Activated naive CD4-positive, alpha-beta T cell treated with anti-CD3 and anti-CD28 coated beads, Interleukin-2, amount 50 U/mL, for 72 hours (primary cell): Measurements from ENCODE around the gene SBK2. TPM values are rescaled to one million over a fixed set of nuclear protein-coding genes. Genes with fewer than 3 reads are reported as not detected.
A peak's percentile ranks its signal among the peaks of the same experiment; 100 is the strongest.
"Not testable (repeated sequence)": the region's sequence is repeated elsewhere in the genome, so short reads cannot be mapped to it uniquely, and the experiment has no call there.

Source experiments
- ATAC-seq, 2 donors: fragments of 150-1000 bp; cut with Tn5 transposase; 2 replicates each; pipeline ENCODE4 v1.10.0; 2021; ENCODE audit warnings: mild to moderate bottlenecking in 2 of 2, moderate library complexity in 2 of 2
- DNase-seq, 2 donors: peaks; one replicate each; pipeline ENCODE4 v3.0.0; 2021 to 2022; ENCODE audit warnings: low spot score in 2 of 2
- H3K27ac Mint-ChIP-seq, 2 donors: one replicate each; pipeline ENCODE4 v1.8.0; 2022; ENCODE audit warnings: mild to moderate bottlenecking in 2 of 2, mixed read lengths in 2 of 2
- H3K36me3 Mint-ChIP-seq, 2 donors: one replicate each; pipeline ENCODE4 v1.8.0; 2022; ENCODE audit warnings: mixed read lengths in 2 of 2
- H3K9me3 Mint-ChIP-seq, 2 donors: one replicate each; pipeline ENCODE4 v1.8.0; 2022; ENCODE audit warnings: mixed read lengths in 2 of 2
- total RNA-seq, 2 donors: library from RNA; stranded (reverse); gene quantifications; one replicate each; pipeline ENCODE4 v1.2.3, GENCODE V29; 2022

SBK2 gene
- total RNA-seq, 2 donors from 2014 or later, result not detected

- ATAC-seq (no peak), DNase-seq (no peak)
- Mint-ChIP-seq H3K36me3 (no peaks in the 10 kb centered on the region), H3K9me3 (no peaks in the 10 kb centered on the region), H3K27ac (no peak overlapping the region)
Measured at GRCh38 chr19:55497763-55498162, 39.2 kb downstream of the SBK2 start.

GRCh38 chr19:55496820-55497219, 40.1 kb downstream of the SBK2 start:
- not testable (repeated sequence) for H3K27ac Mint-ChIP-seq, H3K9me3 Mint-ChIP-seq, H3K36me3 Mint-ChIP-seq, ATAC-seq, DNase-seq

- Mint-ChIP-seq H3K27ac (peak overlapping the region in 1 of 2 donors; percentile 10), H3K36me3 (no peaks in the 10 kb centered on the region), H3K9me3 (no peaks in the 10 kb centered on the region)
- DNase-seq, result no peak
- ATAC-seq, result no peak
Measured at GRCh38 chr19:55495646-55496349, 41.1 kb downstream of the SBK2 start.

- ATAC-seq, result peak; percentile 21 to 44
- Mint-ChIP-seq H3K27ac (no peak overlapping the region), H3K9me3 (no peaks in the 10 kb centered on the region), H3K36me3 (no peaks in the 10 kb centered on the region)
- no peak for DNase-seq
Measured at GRCh38 chr19:55494172-55494761, 42.7 kb downstream of the SBK2 start.

GRCh38 chr19:55493645-55494171, 43.2 kb downstream of the SBK2 start:
- DNase-seq, result no peak
- no peaks in the 10 kb centered on the region for H3K9me3 Mint-ChIP-seq

GRCh38 chr19:55493052-55493644, 43.8 kb downstream of the SBK2 start:
- DNase-seq (no peak), ATAC-seq (no peak)
- H3K36me3 Mint-ChIP-seq, result no peaks in the 10 kb centered on the region
- no peak overlapping the region for H3K27ac Mint-ChIP-seq
- no peaks in the 10 kb centered on the region for H3K9me3 Mint-ChIP-seq

More at GRCh38 chr19:55493645-55494171, 43.2 kb downstream of the SBK2 start:
- Mint-ChIP-seq H3K27ac (no peak overlapping the region), H3K36me3 (no peaks in the 10 kb centered on the region)
- no peak for ATAC-seq

- no peak for ATAC-seq
Measured at GRCh38 chr19:55492362-55492944, 44.5 kb downstream of the SBK2 start.

GRCh38 chr19:55491546-55492360, 45.2 kb downstream of the SBK2 start:
- Mint-ChIP-seq H3K9me3 (no peaks in the 10 kb centered on the region), H3K36me3 (no peaks in the 10 kb centered on the region)

More at GRCh38 chr19:55492362-55492944, 44.5 kb downstream of the SBK2 start:
- no peaks in the 10 kb centered on the region for H3K9me3 Mint-ChIP-seq
- H3K36me3 Mint-ChIP-seq, result no peaks in the 10 kb centered on the region
- DNase-seq, result no peak
- H3K27ac Mint-ChIP-seq, result no peak overlapping the region

GRCh38 chr19:55490478-55491432, 46.2 kb downstream of the SBK2 start:
- no peaks in the 10 kb centered on the region for H3K9me3 Mint-ChIP-seq
- H3K27ac Mint-ChIP-seq, result no peak overlapping the region
- H3K36me3 Mint-ChIP-seq, result no peaks in the 10 kb centered on the region
- ATAC-seq, result no peak
- DNase-seq, result no peak

More at GRCh38 chr19:55491546-55492360, 45.2 kb downstream of the SBK2 start:
- ATAC-seq (no peak), DNase-seq (no peak)
- no peak overlapping the region for H3K27ac Mint-ChIP-seq

GRCh38 chr19:55489711-55490477, 47.0 kb downstream of the SBK2 start:
- no peak overlapping the region for H3K27ac Mint-ChIP-seq
- no peak for DNase-seq
- no peak for ATAC-seq
- H3K36me3 Mint-ChIP-seq, result no peaks in the 10 kb centered on the region
- H3K9me3 Mint-ChIP-seq, result no peaks in the 10 kb centered on the region

- no peak for ATAC-seq
- no peak overlapping the region for H3K27ac Mint-ChIP-seq
Measured at GRCh38 chr19:55488986-55489710, 47.8 kb downstream of the SBK2 start.

GRCh38 chr19:55487924-55488687, 48.8 kb downstream of the SBK2 start, which contains the start of gene SSC5D:
Gene SSC5D, plus strand, starts transcription at chr19:55488436. Its CDS starts 154 bp downstream, at chr19:55488590.
- ATAC-seq (no peak), DNase-seq (no peak)
- Mint-ChIP-seq H3K36me3 (no peaks in the 10 kb centered on the region), H3K9me3 (no peaks in the 10 kb centered on the region), H3K27ac (peak within 1 kb of the TSS in 1 of 2 donors; percentile 90)

More at GRCh38 chr19:55488986-55489710, 47.8 kb downstream of the SBK2 start:
- no peaks in the 10 kb centered on the region for H3K9me3 Mint-ChIP-seq
- H3K36me3 Mint-ChIP-seq, result no peaks in the 10 kb centered on the region
- no peak for DNase-seq
